ENCODE results near the gene LRRC3B.
"Not testable (repeated sequence)": the region's sequence is repeated elsewhere in the genome, so short reads cannot be mapped to it uniquely, and the experiment has no call there.

The LRRC3B gene, protein sequence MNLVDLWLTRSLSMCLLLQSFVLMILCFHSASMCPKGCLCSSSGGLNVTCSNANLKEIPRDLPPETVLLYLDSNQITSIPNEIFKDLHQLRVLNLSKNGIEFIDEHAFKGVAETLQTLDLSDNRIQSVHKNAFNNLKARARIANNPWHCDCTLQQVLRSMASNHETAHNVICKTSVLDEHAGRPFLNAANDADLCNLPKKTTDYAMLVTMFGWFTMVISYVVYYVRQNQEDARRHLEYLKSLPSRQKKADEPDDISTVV
- total RNA-seq, result 0 reads per million in 2 donors

DNA sequence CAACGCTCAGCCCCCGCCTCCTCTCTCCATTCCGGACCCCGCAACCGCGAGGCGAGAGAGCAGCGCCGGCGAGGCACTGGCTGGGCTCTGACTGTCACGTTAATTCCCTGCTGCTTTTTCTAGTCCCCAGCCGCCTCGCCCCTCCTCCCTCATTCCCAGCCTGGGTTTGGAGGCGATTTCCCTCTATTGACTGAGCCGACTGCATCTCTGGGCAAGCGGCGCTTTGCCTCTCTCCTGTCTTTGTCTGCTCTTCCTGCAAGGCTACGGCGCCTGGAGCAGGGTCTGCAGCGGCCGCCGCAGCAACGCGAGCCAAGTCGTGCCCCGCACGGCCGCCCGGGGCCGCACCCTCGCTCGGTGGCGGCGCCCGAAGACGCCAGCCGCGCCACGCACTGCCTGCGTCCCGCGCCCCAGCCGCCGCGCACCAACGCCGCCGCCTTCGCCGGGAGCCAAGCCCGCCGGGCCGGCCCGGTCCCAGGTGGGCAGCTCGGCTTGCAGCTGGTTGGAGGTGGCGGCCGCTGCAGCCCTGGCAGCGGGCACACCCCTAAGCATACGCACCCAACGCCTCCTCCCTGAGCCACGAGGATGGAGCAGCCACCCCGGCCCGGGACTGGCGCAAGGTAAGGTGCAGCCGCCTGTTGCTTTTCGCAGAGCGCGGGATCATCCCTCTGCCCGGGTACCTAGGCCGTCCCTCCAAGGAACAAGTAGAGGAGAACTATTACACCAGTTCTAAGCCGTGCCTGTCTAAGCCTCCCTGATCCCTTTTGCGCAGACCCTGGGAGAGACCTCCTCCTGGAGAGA, at the start of gene LRRC3B:
LRRC3B (plus strand) TSS at position 152 of the 798 bp plus-strand sequence. CDS start 86,901 bp downstream, outside the sequence.
- DNase-seq, result no peak

DNA sequence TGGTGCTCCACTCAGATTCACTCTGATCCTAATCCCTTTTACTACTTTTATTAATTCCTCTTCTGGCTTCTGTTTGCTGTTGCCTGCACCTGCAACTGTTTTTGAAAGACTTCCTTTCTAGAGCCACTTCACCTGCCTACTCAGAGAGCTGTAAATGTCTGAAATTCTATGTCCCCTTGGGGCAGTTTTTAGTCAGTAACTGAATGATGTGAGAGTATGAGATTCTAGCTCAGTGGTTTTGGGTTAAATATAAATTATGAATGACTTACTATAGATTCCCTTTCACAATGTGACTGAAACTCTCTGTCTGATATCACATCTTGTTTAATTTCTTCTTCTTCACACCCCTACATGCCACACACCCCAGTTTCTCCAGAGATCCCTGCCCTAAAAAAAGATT, 47.8 kb upstream of the LRRC3B start:
- no peak for DNase-seq

DNA sequence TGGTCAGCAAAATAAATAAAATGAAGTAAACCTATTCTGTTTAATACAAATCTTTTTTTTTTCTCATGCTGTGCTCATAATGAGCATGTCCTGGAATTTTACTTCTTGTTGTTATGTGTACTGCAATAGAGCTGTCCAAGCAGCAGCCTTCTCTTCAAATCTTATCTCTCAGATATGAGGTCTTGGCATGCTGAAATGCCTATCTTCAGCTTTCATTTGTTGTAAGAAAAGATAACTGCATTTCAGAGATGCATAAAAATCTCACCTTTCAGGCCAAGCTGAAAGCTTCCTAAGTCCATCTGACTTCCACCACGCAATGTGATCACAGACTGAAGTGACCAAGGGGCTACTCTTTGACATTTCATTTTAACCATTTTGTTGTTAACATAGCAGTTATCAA, 43.5 kb upstream of the LRRC3B start:
- DNase-seq, result no peak

DNA sequence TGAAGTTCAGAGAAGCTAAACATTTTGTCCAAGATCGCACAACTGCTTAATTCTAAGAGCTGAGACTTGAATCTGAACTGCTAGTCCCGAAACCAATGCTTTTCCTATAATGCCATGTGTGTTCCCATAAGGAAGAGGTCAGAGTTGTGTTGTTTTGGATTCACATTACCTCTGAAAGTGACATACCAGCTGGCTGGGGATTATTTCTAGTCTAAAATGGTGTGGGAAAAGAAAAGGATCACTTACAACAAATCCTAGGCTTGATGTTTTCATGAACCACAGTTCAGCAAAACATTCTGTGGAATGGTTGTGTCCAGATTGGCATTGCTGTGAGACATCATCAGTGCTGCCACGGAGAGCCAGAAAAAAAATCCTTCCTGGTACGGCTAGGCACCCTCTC, 35.0 kb upstream of the LRRC3B start:
- no peak for DNase-seq

DNA sequence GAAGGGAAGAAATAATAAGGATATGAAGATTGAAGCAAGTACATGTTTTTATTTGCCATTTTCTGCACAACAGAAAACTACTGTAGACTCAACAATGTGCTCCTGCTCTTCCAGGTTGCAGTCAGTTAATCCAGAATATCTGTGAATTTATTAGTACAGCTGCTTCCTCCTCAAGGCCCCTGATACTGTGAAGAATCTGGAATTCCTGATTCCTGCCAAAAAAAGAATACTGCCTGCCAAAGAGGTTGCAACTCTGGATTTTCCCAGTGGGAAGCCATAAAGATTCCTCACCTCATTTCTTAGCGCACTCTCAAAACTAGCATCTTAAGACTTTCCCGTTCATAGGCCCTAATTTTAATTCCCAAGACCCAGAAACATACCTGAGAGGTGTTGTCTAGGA, 33.6 kb upstream of the LRRC3B start:
- DNase-seq, result no peak

DNA sequence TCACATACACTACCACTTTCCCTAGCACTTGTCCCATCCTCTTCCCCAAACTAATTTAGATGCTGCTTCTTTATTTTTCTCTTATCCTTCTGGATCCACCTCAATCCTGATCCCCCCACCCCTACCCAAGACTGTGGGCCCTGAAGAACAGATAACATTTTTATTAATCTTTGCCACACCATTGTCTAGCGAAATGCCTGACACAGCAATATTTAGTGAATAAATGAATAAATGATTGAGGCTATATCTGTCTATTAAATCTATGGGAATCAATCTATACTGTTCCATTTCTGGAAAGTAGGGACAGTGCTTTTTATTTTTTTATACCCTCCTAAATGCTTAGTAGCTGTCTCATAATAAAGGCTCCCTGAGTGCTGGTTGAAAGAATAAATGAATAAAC, 32.9 kb upstream of the LRRC3B start:
- no peak for DNase-seq

DNA sequence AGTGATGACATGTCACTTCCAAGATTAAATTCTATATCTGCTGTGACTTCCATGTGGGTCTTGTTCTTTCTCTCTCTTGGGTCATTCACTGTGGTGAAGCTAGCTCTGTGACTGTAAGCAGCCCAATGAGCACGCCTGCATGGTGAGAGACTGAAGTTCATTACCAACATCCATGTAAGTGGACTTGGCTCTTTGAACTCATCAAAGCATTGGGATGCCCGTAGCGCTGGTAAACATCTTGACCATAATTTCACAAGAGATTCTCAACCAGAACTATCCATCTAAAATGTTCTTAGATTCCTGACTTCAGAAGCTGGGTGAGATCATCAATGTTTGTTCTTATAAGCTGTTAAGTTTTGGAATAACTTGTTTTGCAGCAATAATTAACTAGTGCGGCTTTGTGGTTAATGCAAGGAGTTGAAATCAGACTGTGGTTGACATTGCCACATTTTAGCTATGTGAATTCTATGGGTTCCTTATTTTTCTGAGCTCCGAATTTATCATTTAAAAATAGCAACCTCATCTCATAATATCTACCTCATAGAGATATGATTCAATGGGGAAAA, 31.6 kb upstream of the LRRC3B start:
- DNase-seq, result no peak

DNA sequence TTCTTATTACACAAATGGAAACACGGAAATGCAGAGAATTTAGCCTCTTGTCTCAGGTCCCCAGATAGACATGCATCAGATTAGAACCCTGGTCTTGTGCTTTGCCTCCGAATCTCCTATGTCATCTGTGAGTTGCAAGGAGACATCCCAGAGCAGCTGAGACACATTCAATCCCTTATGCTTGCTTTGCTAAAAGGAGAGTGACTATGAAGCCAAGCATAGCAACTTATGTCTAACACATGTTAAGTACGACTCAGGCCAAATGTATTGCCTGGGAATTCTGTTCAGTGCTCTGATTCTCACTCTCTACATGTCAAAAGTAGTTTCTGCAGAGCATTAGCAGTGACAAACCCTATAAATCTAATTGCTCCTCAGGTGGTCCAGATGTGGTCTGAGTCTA, 30.6 kb upstream of the LRRC3B start:
- DNase-seq, result no peak

DNA sequence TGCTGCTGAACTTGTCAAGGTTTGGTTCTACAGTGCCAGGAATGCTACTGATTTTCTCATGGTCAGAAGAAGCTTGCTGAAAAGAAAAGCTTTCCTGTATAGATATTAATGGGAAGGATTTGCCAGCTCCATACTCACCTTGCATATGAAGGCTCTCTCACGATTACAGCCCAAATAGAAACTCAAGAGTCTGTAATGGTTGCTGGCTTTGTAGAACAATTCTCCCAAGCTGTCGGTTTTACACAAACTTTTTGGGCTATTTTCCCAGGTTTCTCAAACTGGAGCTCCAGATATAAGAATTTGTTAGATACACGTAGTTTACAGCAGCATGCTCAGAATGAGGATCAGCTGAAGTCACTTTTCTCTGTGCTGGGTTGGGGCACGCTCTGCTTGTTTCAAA, 30.1 kb upstream of the LRRC3B start:
- DNase-seq, result no peak

DNA sequence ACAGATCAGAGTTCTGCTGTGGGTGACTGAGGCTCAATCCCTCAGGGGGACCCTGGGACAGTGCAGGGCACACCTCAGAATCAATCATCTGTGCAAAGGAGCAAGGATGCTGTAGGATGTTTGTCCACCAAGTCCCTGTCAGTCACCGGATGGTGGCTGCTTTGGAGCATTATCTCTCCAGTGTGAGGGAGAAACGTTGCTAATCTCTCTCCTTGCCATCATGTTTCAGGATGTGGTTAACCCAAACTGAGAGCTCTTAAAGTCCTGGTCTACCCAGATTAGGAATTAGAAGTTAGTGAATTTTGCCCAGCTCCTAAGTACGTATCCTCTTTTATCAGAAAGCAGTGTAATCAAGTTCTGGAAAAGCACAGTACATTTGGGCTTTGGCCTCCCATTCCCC, 26.2 kb upstream of the LRRC3B start:
- no peak for DNase-seq

DNA sequence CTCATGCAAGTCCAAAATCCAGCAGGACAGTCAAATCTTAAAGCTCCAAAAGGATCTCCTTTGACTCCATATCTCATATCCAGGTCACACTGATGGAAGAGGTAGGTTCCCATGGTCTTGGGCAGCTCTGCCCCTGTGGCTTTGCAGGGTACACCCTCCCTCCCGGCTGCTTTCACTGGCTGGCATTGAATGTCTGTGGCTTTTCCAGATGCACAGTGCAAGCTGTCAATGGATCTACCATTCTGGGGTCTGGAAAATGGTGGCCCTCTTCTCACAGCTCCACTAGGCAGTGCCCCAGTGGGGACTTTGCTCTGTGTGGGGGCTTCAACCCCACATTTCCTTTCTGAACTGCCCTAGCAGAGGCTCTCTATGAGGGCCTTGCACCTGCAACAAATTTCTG, 19.3 kb upstream of the LRRC3B start:
- DNase-seq, result not testable (repeated sequence)

DNA sequence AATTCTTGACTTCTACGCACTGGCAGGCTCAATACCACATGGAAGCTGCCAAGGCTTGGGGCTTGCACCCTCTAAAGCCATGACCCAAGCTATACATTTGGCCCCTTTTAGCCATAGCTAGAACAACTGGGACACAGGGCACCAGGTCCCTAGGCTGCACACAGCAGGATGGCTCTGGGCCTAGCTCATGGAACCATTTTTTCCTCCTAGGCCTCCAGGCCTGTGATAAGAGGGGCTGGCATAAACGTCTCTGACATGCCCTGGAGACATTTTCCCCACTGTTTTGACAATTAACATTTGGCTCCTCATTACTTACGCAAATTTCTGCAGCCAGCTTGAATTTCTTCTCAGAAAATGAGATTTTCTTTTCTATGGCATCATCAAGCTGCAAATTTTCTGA, 18.8 kb upstream of the LRRC3B start:
- not testable (repeated sequence) for DNase-seq

DNA sequence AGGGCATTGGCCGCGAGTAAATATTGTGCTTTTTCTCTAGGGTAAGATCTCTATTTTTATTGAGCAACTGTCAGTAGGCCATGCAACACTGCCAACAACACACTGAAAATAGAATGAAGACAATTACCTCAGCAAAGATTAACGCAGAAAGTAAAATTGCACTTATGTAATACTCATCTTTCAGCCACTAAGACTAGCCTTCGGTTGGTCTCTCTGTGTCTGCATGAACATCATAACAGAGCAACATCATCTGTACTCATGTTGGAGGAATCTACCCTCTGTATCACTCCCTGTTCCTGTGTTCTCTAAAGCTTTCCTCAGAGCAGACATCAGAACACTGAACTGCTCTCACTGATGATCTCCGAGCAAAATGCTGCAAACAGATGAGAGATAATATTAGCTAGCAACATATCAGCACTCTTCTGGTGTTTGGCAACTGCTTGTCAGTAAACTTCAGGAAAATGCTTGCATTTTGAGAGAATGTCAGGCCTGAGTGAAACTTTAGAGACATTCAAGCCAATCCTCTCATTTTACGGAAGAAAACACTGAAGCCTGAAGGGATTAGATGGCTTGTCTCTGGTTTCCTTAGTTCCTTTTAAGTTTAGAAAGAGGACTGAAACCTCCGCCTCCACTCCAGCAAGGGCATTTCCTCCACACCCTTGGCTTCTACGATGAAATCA, 8.4 kb upstream of the LRRC3B start:
- DNase-seq, result no peak

DNA sequence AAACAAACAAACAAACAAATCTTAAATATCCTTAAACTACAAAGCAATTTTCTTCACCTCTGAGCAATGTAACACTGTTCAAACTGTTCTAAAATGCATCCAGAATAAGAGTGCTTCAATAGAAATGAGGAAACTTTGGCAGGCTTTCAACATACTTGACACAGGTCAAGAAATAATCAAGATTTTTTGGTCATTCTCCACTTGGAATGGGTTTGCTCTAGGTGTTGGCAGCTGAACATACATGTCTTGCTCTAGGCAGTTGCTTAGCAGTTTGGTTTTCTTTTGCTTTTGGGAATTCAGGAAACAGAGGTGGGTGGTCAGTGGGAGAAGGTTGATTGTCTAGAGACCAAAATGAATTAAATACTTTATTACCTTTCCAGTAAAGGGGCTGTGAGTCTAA, 1.4 kb upstream of the LRRC3B start:
- DNase-seq, result no peak

DNA sequence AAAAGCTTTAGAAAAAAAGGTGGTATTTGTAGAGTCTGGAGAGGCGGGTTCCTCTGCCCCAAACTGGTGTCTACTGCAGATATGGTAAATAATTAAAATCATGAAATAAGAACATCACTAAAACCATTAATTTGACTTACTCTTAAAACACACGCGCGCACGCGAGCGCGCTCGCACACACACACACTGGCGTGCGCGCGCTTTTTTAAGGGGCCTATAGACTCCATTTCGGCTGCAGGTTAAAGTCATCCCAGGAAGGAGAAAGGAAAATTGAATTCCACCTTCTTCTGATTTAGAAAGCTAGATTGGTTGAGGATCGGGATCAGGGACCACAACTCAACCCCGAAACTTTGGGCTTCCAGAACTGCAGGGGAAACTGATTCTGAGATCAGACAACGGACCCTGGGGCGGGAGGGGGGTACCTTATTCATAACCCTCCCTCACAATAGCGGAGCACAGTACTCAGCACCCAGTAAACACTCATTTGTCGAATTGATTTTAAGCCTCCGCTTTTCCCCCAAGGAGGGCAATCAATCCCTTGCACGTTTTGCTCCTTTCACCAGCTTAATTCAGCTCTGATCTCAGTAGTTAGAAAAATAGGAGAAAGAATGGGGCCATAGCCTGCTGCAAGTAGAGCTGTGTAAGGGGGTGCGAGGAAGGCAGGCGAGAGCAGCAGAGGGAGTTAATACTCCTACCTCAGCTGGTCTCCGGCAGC, 509 bp upstream of the LRRC3B start:
- no peak for DNase-seq

DNA sequence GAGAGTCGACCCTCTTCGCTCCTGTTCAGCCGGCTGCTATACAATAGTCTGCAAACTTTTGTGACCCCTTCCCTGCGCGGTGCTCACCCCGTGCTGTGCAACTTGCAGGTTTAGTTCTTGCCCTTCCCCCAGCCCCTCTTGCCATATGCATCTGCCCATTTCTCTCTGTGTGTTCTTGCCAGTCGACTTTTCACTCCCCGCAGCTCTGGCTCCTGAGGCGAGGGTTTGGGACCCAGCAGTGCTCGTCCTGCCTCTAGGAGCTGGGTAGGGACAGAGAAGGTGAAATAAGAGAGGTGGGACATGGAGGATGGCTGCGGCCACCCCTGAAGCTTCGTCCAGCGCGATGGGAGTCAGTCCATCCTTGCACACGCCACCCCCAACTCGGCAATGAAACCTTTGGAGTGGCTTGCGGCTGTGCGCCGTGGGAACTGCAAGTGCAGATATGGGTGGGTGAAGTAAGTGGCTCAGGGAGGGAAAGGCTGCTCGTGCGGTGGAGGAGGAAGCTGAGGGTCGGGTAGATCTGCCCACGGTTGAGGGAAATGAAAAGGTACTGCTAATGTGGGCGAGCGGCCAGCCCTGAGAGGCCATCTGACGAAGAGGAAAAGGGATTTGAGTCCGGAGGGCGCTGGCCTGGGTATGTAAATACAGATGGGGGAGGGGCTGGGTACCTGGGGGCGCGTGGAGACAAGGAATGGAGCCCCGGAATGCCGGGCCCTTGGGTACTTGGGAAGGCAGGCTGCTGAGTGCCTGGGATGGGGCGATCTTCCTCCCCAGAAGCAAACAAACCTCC, 1.0 kb downstream of the LRRC3B start:
- no peak for DNase-seq

DNA sequence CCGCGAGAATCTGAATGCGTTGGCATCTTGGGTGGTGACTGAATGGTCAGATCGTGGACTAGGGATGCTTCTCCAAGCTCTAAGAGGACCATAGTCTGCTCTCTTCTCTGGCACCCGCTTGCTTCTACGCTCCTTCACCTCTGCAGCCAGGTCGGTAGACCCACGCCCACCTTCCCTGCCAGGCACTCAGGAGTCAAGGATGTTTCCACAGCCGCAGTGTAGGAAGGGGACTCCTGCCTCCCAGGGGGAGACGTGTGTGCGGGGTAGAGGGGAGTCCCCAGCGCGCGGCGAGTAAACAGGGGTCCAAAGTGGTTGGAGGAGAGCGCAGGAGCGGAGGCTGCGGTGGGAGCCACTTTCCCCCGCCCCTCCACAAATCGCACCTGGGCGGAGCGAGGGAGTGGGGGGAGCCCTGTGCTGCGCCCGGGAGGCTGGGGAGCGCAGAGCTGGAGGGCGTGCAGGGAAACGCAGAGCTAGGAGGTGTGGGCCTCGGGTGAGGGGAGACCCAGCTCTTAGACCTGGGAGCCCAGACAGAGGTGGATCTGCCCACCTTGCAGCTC, 1.7 kb downstream of the LRRC3B start:
- no peak for DNase-seq

DNA sequence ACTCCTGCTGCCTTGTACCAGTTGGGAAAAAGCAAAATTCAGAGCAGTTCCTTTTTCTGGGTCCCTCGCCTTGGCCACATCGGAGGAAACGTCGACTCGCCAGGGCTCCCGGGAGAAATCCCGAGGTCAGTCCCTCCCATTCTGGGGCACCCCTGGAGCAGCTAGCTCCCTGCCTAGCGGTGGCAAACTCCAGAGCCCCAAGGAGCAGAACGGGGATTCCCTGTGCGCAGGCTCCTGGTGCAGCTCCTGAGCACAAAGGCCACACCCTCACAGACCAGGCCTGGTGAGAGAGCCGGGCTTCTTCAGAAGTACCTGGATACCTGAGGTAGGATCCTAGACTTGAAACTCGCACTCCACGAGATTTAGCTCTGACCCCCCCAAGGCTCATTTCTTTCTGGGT, 2.6 kb downstream of the LRRC3B start:
- no peak for DNase-seq

DNA sequence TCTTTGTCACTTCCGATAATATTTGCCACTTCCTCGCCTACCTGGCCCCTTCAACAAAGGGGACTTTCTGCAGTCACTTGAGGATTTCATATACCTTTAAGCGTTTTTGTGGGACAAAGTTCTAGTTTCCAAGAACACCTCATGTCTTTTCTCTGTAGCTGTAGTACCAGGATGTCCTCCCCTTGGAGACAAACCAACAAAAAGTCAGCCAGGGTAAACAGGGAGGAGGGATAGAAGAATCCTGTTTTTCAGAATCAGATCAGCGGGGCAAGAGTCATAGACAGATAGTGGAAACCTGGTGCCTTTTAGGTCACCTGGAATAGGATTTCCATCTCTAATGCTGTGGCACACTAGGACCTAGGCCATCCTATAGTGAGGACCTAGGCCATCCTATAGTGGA, 4.5 kb downstream of the LRRC3B start:
- DNase-seq, result no peak

DNA sequence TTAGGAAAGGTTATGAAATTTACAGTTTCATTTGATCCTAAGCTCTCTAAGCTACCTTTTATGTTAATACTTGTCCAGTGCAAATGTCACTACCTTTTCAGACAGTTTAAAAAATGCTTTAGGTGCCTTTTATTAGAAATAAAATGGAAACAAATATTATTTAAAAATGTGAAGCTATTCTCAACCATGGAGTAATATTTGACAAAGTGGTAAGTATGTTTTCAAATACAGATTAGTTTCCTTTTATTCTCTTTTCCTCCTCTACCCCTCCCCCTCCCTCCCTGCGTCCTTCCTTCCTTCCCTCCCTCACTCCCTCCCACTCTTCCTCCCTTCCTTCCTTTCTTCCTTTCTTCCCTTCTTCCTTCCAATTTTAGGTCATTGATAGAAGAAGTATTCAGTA, 6.3 kb downstream of the LRRC3B start:
- DNase-seq, result no peak

DNA sequence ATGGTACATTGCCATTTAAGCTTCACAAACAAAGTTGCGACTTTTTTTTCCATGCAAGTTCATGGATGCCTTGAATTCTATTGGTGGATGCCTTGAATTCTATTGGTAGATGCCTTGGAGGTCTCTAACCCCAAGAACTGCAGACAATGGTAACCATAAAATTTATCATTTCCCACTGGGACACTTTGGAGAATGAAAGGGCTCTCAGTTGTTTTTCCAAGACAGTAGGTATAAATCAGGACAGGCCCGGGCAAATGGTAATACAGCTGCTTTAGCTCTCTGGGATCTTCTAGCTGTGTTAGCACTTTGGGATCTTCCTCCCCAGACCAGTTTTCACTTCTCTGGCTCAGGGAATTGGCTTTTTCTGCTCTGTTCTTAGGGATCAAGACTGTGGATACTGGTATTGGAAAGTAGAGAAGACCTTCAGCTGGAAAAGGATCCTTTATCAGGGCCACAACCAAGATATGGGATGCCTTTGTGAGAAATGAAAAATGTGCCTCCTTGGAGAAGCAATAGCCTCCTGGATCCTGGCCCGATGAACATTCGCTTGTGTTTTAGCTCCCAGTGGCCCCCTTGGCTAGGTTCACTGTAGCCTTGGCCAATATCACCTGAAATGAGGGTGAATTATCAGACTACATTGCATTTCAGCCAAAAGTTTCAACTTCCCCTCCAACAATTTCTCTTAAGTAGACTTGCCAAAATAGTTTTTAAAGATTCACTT, 8.3 kb downstream of the LRRC3B start:
- no peak for DNase-seq
